BE2C (cell line): ENCODE results near the gene BCO1.

Experiments
- DNase-seq: peaks from one replicate; pipeline ENCODE4 v3.0.0-alpha.2; 2020
- H3K27me3 ChIP-seq: fragments of 250-450 bp; sonication (Bioruptor Pico); 2 replicates; pipeline ENCODE4 v1.5.1; 2020; ENCODE audit warnings: mild to moderate bottlenecking
- H3K36me3 ChIP-seq: fragments of 250-450 bp; sonication (Bioruptor Pico); 2 replicates; pipeline ENCODE4 v1.5.1; 2020; ENCODE audit warnings: mild to moderate bottlenecking
- H3K4me1 ChIP-seq: fragments of 250-450 bp; sonication (Bioruptor Pico); 2 replicates; pipeline ENCODE4 v1.5.1; 2020
- H3K4me3 ChIP-seq: 2 replicates; pipeline ENCODE4 v1.5.1; 2011; ENCODE audit warnings: low read depth, low read length
- H3K9me3 ChIP-seq: fragments of 250-450 bp; sonication (Bioruptor Pico); 2 replicates; pipeline ENCODE4 v1.5.1; 2020
- CTCF ChIP-seq: IDR thresholded peaks from 2 replicates; pipeline ENCODE4 v1.5.1; 2012; ENCODE audit warnings: mild to moderate bottlenecking, low read depth, low read length

Gene BCO1

DNA sequence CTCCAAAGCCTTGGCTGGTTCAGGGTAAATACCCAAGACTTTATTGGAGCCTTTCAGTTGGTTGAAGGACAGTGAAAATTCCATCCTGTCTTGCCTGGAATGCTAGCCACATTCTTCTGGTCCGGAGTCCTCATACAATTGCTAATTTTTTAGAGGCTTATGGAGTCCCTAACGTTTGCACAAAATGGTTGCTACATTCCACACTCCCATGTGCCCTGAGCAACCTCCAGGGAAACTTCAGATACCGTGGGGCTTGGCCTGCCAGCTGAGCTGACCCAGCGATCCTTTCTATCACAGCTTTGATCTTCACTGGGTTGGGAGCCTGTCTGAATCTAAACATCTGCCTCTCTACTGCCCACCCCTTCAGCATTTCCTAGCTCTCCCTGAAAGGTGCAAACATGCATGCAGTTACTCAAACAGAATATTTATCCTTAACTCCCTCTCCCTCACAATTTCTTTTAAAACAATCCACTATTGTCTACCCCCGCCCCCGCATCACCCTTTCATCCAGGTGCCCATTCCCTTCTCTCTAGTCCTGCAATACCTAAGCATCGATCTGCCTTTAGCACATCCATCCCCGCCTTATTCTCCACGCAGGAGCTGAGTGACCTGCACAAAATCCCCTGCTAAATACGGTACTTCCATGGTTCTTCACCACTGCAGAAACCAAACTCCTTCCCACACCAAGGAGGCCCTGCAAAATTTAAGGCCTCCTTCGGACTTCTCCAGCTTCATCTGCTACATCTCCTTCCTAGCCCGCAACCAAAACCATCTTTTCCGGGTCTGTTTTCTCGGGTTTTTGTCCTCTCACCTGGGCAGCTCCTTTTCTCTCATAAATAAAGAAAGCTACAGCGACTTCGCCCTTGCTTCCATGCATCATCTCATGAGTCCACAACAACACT is 75.5 kb downstream of the BCO1 start:
- Histone ChIP-seq H3K9me3 (no peaks in the 10 kb centered on the region), H3K4me1 (no peaks in the 10 kb centered on the region), H3K27me3 (no peaks in the 10 kb centered on the region), H3K36me3 (no peaks in the 10 kb centered on the region), H3K4me3 (peak overlapping the region; percentile 82)
- no peak for DNase-seq
- TF ChIP-seq CTCF: no peak

DNA sequence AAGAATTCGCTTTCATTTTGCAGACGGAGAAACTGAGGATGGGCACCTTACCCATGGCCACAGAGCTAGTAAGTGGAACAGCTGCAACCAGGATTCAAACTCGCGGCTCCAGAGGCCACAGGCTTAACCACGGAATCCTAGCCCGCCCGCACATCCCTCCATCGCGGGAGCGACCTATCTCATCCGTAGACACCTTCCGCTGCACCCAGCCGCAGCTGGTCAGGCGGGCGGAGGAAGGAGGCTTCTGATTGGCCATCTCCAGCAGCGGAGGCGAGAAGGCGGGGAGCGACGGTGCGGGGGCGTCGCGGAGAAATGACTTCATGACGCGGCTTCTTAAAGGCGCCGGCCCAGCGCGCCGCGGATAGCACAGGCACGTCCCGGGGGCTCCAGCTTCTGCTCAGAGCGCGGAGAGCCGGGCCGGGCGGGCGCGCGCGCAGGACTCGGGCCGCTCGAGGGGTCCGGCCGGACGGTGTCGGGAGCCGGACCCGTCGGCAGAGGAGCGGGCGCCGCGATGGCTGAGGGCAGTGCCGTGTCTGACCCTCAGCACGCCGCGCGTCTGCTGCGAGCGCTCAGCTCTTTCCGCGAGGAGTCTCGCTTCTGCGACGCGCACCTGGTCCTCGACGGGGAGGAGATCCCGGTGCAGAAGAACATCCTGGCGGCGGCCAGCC is 76.2 kb downstream of the BCO1 start, which contains the start of gene GAN:
GAN (plus strand) TSS at position 360 of the 668 bp plus-strand sequence; CDS start at position 512, 152 bp downstream.
- Histone ChIP-seq H3K4me3 (peak within 1 kb of the TSS; percentile 82), H3K36me3 (no peaks in the 10 kb centered on the region), H3K4me1 (no peaks in the 10 kb centered on the region), H3K9me3 (no peaks in the 10 kb centered on the region), H3K27me3 (no peaks in the 10 kb centered on the region)
- peak; percentile 97 for DNase-seq
- no peak for TF ChIP-seq CTCF

DNA sequence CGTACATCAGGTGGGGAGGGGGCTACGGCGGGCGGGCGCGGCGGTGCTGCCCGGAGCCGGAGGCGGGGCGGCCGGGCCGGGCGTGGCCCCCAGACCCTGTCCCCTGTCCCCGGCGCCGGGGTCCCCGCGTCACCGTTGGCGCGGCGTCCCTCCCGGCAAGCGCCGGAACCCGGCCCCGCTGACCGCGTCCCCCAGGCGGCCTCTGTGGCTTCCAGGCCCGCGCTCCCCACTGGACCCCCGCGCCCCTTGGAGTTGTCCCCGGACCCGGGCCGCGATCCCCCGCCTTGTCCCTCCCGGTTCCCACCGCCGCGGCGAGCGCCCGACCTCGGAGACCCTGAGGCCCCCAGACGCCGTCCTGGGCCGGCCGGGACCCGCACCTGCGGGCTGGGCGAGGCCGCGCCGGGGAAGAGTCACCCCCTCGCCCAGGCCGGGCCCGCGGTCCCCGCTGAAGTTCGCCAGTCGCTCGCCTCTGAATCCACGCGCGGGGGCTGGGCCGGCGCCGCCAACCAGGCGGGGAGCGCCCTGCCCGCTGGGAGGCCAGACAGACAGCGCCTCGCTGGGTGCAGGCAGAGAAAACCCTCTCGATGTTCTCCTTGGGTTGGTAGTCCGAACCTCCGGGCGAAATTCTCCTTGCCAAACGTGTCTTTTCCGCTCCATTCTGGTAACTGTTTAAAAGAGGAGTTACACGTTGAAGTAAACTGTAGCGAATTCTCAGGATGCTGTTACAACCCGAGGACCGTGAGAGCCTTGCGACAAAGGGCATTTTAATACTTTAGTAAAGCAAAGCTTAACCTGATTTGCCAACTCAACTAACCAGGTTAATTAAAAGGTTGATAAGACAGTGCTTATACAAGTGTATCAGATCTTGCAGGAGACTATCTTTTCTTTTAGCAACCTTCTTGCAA is 77.0 kb downstream of the BCO1 start:
- Histone ChIP-seq H3K4me1 (no peaks in the 10 kb centered on the region), H3K4me3 (peak overlapping the region; percentile 82), H3K27me3 (no peaks in the 10 kb centered on the region), H3K9me3 (no peaks in the 10 kb centered on the region), H3K36me3 (no peaks in the 10 kb centered on the region)
- DNase-seq: peak; percentile 54
- TF ChIP-seq CTCF: 0 out of 2 replicates have a peak, but pooled peaks have one; percentile 2

DNA sequence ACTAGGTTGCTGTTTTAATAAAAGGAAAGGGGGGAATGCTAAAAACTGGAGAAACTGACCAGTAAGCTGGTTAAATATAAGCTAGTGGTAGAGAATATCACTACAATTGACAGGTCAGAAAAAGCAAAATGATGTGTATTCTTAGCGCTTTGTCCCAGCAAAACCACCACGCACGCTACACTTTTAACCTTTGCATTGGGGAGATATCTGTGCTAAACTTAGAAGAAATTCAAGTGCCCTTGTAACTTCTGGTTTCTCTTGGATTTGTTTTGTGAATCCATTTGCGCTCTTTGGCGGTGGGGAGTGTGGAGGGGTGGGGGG is 77.6 kb downstream of the BCO1 start:
- DNase-seq: no peak
- Histone ChIP-seq H3K27me3 (no peaks in the 10 kb centered on the region), H3K4me1 (no peaks in the 10 kb centered on the region), H3K4me3 (peak overlapping the region; percentile 82), H3K9me3 (no peaks in the 10 kb centered on the region), H3K36me3 (no peaks in the 10 kb centered on the region)
- no peak for TF ChIP-seq CTCF

GRCh38 chr16:81318711-81319110 is 80.2 kb downstream of the BCO1 start:
- no peak for TF ChIP-seq CTCF
- Histone ChIP-seq H3K9me3 (no peaks in the 10 kb centered on the region), H3K27me3 (no peaks in the 10 kb centered on the region), H3K36me3 (no peaks in the 10 kb centered on the region), H3K4me1 (no peaks in the 10 kb centered on the region), H3K4me3 (no peak overlapping the region)
- no peak for DNase-seq
